Osteoblast (primary cell): ENCODE results near the gene INO80B. TPM values are rescaled to one million over a fixed set of nuclear protein-coding genes. Genes with fewer than 3 reads are reported as not detected.
"Not testable (repeated sequence)": the region's sequence is repeated elsewhere in the genome, so short reads cannot be mapped to it uniquely, and the experiment has no call there.

Experiments
- DNase-seq: peaks from one replicate; pipeline ENCODE4 v3.0.0; 2011; ENCODE audit warnings: low spot score, mixed read lengths; ENCODE audit not compliant: insufficient read length; ENCODE audit errors: missing footprints
- H2AFZ ChIP-seq: 2 replicates; pipeline ENCODE4 v1.6.0; 2011; ENCODE audit warnings: mild to moderate bottlenecking, low read length
- H3K27ac ChIP-seq: 2 replicates; pipeline ENCODE4 v1.5.1; 2011; ENCODE audit warnings: mild to moderate bottlenecking, low read depth, low read length, moderate library complexity
- H3K27me3 ChIP-seq: 2 replicates; pipeline ENCODE4 v1.6.0; 2012; ENCODE audit warnings: mild to moderate bottlenecking, control low read depth, inconsistent platforms, low read length, moderate library complexity; ENCODE audit not compliant: insufficient read depth
- H3K36me3 ChIP-seq: 2 replicates; pipeline ENCODE4 v1.5.1; 2011; ENCODE audit warnings: mild to moderate bottlenecking, low read length, control low read depth, moderate library complexity; ENCODE audit not compliant: insufficient read depth
- H3K4me1 ChIP-seq: 2 replicates; pipeline ENCODE4 v1.5.1; 2011; ENCODE audit warnings: mild to moderate bottlenecking, low read length, control low read depth, moderate library complexity; ENCODE audit not compliant: insufficient read depth
- H3K4me2 ChIP-seq: 2 replicates; pipeline ENCODE4 v1.6.0; 2011; ENCODE audit warnings: mild to moderate bottlenecking, low read length; ENCODE audit not compliant: insufficient read depth
- H3K4me3 ChIP-seq: fragments of 200-600 bp; sonication (generic); 3 replicates; pipeline ENCODE4 v1.5.1; 2012; ENCODE audit warnings: mild to moderate bottlenecking, low read length, inconsistent platforms; ENCODE audit not compliant: insufficient read depth
- H3K79me2 ChIP-seq: 2 replicates; pipeline ENCODE4 v1.6.0; 2012; ENCODE audit warnings: mild to moderate bottlenecking, low read length, control low read depth, inconsistent platforms; ENCODE audit not compliant: insufficient read depth
- H3K9me3 ChIP-seq: 2 replicates; pipeline ENCODE4 v1.5.1; 2011; ENCODE audit warnings: low read depth, low read length, control low read depth
- H4K20me1 ChIP-seq: 2 replicates; pipeline ENCODE4 v1.6.0; 2012; ENCODE audit warnings: mild to moderate bottlenecking, low read length, control low read depth; ENCODE audit not compliant: insufficient read depth
- total RNA-seq: library from RNA; depleted of rRNA; stranded (reverse); fragments of >200 nt; gene quantifications from 2 replicates; pipeline ENCODE4 v1.2.3, GENCODE V29; 2012
- TF ChIP-seq, protein P1 (sequence below): IDR thresholded peaks from 2 replicates; pipeline ENCODE4 v1.5.1; 2011; ENCODE audit warnings: mild to moderate bottlenecking, low read depth, low read length, moderate library complexity; ENCODE audit errors: extremely low read depth

The INO80B gene
- total RNA-seq, 1 donor = 15.9 TPM

DNA sequence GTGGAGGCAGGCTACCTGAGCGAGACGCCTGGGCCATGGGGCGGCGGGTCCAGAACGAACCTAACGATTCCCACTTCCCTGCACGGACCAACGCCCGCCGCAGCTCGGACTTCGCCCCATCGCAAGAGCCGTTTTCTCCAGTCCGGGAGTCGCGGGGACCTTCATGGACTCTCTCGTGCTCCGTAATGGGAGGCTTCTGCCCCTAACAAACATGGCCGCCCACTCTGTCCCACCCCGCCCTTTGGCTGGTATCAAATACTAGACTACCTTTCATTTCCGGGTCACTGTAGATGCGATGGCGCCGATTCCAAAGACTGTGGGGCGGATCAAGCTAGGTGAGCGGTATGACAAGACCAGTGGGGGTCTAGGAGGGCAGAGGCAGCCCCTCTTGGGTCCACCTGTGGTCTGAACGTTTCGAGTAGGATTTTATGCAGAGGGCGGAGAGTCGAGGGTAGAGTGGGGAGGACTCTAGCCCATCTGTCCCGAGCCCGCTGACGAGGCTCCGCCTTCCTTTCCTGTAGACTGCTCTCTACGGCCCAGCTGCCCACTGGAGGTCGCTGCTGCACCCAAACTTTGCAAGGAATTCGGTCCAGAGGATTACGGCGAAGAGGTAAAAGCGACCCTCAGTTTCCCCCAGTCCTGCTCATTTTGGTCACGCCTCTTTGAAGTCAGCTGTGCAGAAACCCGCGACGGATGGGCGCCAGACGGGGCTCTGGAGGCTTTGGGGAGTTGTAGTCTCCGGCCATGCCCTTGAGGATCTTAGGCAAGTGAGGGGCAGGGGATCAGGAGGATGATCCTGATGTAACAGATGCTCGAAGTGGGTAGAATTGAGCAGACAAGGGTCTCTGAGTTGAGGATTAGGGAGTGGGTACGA is 28.2 kb downstream of the INO80B start, which contains the start of the genes CCDC142 and TTC31:
CCDC142 (minus strand) TSS at position 198 of the 874 bp plus-strand sequence; CDS start at position 37, 161 bp downstream.
TTC31 (plus strand) TSS at position 281 of the 874 bp plus-strand sequence; CDS start at position 296, 15 bp downstream.
- peak within 1 kb of the TSS; percentile 94 for H3K4me2 ChIP-seq
- TF ChIP-seq, protein P1, sequence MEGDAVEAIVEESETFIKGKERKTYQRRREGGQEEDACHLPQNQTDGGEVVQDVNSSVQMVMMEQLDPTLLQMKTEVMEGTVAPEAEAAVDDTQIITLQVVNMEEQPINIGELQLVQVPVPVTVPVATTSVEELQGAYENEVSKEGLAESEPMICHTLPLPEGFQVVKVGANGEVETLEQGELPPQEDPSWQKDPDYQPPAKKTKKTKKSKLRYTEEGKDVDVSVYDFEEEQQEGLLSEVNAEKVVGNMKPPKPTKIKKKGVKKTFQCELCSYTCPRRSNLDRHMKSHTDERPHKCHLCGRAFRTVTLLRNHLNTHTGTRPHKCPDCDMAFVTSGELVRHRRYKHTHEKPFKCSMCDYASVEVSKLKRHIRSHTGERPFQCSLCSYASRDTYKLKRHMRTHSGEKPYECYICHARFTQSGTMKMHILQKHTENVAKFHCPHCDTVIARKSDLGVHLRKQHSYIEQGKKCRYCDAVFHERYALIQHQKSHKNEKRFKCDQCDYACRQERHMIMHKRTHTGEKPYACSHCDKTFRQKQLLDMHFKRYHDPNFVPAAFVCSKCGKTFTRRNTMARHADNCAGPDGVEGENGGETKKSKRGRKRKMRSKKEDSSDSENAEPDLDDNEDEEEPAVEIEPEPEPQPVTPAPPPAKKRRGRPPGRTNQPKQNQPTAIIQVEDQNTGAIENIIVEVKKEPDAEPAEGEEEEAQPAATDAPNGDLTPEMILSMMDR = peak; percentile 97
- H3K27ac ChIP-seq = peak within 1 kb of the TSS; percentile 77
- H3K36me3 ChIP-seq = peaks cover 30% of the 10 kb centered on the region
- peak within 1 kb of the TSS; percentile 95 for H3K4me3 ChIP-seq
- peaks cover 25% of the 10 kb centered on the region for H3K4me1 ChIP-seq
- no peaks in the 10 kb centered on the region for H3K9me3 ChIP-seq
- no peaks in the 10 kb centered on the region for H4K20me1 ChIP-seq
- H3K27me3 ChIP-seq = no peaks in the 10 kb centered on the region
- H2AFZ ChIP-seq = peak within 1 kb of the TSS; percentile 99
- peak; percentile 98 for DNase-seq
- H3K79me2 ChIP-seq = peaks cover 62% of the 10 kb centered on the region

DNA sequence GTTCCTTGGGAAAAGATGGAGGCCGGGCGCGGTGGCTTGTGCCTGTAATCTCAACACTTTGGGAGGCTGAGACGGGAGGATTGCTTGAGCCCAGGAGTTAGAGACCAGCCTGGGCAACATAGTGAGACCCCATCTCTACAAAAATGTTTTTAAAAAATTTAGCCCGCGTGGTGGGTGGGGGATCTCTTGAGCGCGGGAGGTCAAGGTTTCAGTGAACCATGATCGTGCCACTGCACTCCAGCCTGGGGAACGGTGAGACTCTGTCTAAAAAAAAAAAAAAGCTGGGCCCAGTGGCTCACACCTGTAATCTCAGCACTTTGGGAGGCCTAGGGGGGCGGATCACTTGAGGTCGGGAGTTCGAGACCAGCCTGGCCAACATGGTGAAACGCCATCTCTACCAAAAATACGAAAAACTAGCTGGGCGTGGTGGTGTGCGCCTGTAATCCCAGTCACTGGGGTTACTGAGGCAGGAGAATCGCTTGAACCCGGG is 28.8 kb downstream of the INO80B start:
- Histone ChIP-seq H3K79me2 (peaks cover 62% of the 10 kb centered on the region), H2AFZ (peak overlapping the region; percentile 99), H3K27ac (peak overlapping the region; percentile 77), H3K36me3 (peaks cover 30% of the 10 kb centered on the region), H3K4me1 (peaks cover 31% of the 10 kb centered on the region), H3K4me3 (peak overlapping the region; percentile 95), H3K4me2 (peak overlapping the region; percentile 94)
- H4K20me1 ChIP-seq, DNase-seq, H3K9me3 ChIP-seq, H3K27me3 ChIP-seq: not testable (repeated sequence)

DNA sequence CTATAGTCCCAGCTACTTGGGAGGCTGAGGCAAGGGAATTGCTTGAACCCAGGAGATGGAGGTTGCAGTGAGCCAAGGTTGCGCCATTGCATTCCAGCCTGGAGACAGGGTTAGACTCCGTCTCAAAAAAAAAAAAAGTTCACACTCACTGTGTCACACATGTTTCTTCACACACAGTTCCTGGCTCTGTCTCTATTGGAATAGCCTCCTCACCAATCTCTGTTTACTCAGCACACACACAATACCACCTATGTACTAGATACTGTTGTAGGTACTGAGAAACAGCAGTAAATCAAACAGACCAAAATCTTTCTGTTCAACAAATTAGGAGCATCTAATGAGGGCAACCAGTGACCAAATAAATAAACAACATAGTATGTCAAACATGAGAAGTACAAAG is 31.3 kb downstream of the INO80B start:
- DNase-seq = no peak
- TF ChIP-seq, protein P1 = no peak
- H3K9me3 ChIP-seq = no peaks in the 10 kb centered on the region
- no peaks in the 10 kb centered on the region for H4K20me1 ChIP-seq
- H3K4me3 ChIP-seq = no peak overlapping the region
- peaks cover 23% of the 10 kb centered on the region for H3K36me3 ChIP-seq
- no peak overlapping the region for H3K4me2 ChIP-seq
- no peak overlapping the region for H3K27ac ChIP-seq
- H3K27me3 ChIP-seq = no peaks in the 10 kb centered on the region
- H3K79me2 ChIP-seq = peaks cover 57% of the 10 kb centered on the region
- peaks cover 33% of the 10 kb centered on the region for H3K4me1 ChIP-seq
- H2AFZ ChIP-seq = no peak overlapping the region

DNA sequence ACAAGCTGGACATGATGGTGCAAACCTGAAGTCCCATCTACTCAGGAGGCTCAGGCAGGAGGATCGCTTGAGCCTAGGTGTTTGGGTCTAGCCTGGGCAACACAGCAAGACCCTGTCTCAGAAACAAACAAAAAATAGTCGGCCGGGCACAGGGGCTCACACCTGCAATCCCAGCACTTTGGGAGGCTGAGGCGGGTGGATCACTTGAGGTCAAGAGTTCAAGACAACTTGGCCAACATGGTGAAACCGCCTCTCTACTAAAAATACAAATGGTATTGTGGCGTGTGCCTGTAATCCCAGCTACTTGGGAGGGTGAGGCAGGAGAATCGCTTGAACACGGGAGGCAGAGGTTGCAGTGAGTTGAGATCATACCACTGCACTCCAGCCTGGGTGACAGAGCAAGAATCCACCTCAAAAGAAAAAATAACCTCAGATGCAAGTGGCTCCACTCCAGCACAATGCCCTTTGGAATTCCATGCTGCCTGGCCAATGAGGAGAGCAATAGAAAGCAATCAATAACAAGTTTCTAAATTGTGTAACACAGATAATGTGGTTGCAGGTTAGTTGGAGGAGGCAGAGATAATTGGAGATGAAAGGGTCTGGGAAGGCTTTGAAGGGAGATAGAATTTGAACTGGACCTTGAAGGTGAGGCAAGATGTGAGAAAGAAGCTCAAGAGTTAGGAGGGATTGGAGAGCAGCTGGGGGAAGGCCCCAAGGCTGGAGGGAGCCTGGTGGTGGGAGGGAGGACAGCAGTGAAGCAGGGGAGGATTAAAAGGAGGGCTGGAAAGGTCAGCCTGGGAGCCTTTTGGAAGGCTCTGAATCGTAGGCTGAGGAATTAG is 34.0 kb downstream of the INO80B start:
- no peaks in the 10 kb centered on the region for H4K20me1 ChIP-seq
- peaks cover 29% of the 10 kb centered on the region for H3K4me1 ChIP-seq
- H3K4me2 ChIP-seq = peak overlapping the region; percentile 41
- TF ChIP-seq, protein P1 = no peak
- DNase-seq = no peak
- H3K9me3 ChIP-seq = no peaks in the 10 kb centered on the region
- no peaks in the 10 kb centered on the region for H3K27me3 ChIP-seq
- no peak overlapping the region for H3K4me3 ChIP-seq
- peaks cover 49% of the 10 kb centered on the region for H3K36me3 ChIP-seq
- peak overlapping the region; percentile 23 for H3K27ac ChIP-seq
- H2AFZ ChIP-seq = no peak overlapping the region
- H3K79me2 ChIP-seq = peaks cover 31% of the 10 kb centered on the region
